Lower leg skin (tissue), 4 donors: Measurements from ENCODE around the gene TMEM170B. TPM values are rescaled to one million over a fixed set of nuclear protein-coding genes. Genes with fewer than 3 reads are reported as not detected.
A peak's percentile ranks its signal among the peaks of the same experiment; 100 is the strongest.

Experiments
- DNase-seq, 2 donors: peaks; one replicate each; pipeline ENCODE4 v3.0.0-alpha.2; 2019; ENCODE audit warnings: low spot score in 2 of 2
- H3K4me3 ChIP-seq: fragments of 200-600 bp; sonication (generic); 2 replicates; pipeline ENCODE4 v1.5.1; 2017; ENCODE audit warnings: mild to moderate bottlenecking, low read depth; ENCODE audit not compliant: poor library complexity, severe bottlenecking
- CTCF ChIP-seq, 3 donors: fragments of 450-650 bp; IDR thresholded peaks; one replicate each; pipeline ENCODE4 v1.5.1; 2016; ENCODE audit warnings: antibody characterized with exemption in 3 of 3, mild to moderate bottlenecking in 3 of 3, moderate library complexity in 2 of 3
- POLR2A ChIP-seq, 2 donors: fragments of 450-650 bp; IDR thresholded peaks; one replicate each; pipeline ENCODE4 v1.6.1; 2016 to 2017; ENCODE audit warnings: antibody characterized with exemption in 2 of 2, mild to moderate bottlenecking in 1 of 2, moderate library complexity in 1 of 2
- WGBS, 2 donors: methylation state at CpG; one replicate each; pipeline ENCODE4 v1.1.5; 2018; 5-methylcytosine and 5-hydroxymethylcytosine counted together
- intact Hi-C: fragments of 100-400 bp; cut with DNase I; formaldehyde crosslinking; loops from one replicate; pipeline ENCODE4 v1.15.0; 2023; ENCODE audit warnings: low total_unique reads
- total RNA-seq, 4 donors: library from RNA; depleted of rRNA; stranded (reverse); fragments of >200 nt; gene quantifications; one replicate each; pipeline ENCODE4 v1.1.0, GENCODE V29; 2016

TMEM170B gene
- total RNA-seq, 4 donors from 2014 or later = 0.34 to 2.1 (median 1.3) TPM

GRCh38 chr6:11623272-11623671, 85.7 kb downstream of the TMEM170B start:
- no peak overlapping the region for H3K4me3 ChIP-seq
- TF ChIP-seq POLR2A (IDR thresholded peaks at IDR 0.05) (no peak), CTCF (IDR thresholded peaks at IDR 0.05) (no peak)
- no peak for DNase-seq
- intact Hi-C loops = no loop called here
- 69 to 73% methylated on average over 2 of the region's 2 CpGs for WGBS, 2 donors

GRCh38 chr6:11625302-11625701, 87.8 kb downstream of the TMEM170B start:
- TF ChIP-seq POLR2A (IDR thresholded peaks at IDR 0.05) = no peak
- no peak for TF ChIP-seq CTCF (IDR thresholded peaks at IDR 0.05)
- 62 to 74% methylated on average over 8 of the region's 8 CpGs for WGBS, 2 donors
- no peak for DNase-seq
- no peak overlapping the region for H3K4me3 ChIP-seq
- intact Hi-C loops = no loop called here

GRCh38 chr6:11626356-11626755, 88.8 kb downstream of the TMEM170B start:
- WGBS, 2 donors = 94 to 97% methylated on average over 8 of the region's 8 CpGs
- TF ChIP-seq CTCF (IDR thresholded peaks at IDR 0.05) (no peak), POLR2A (IDR thresholded peaks at IDR 0.05) (no peak)
- no peak for DNase-seq
- H3K4me3 ChIP-seq = no peak overlapping the region
- intact Hi-C loops = no loop called here

- intact Hi-C loops = no loop called here
- TF ChIP-seq CTCF (IDR thresholded peaks at IDR 0.05) = no peak
- TF ChIP-seq POLR2A (IDR thresholded peaks at IDR 0.05) = no peak
- DNase-seq = peak in 1 of 2 donors; percentile 25
- no peak overlapping the region for H3K4me3 ChIP-seq
These were observed 91.0 kb downstream of the TMEM170B start for GRCh38 chr6:11628562-11628961.

- H3K4me3 ChIP-seq = no peak overlapping the region
- 90 to 93% methylated on average over 7 of the region's 7 CpGs for WGBS, 2 donors
These were observed 93.5 kb downstream of the TMEM170B start for GRCh38 chr6:11631008-11631407.

More at GRCh38 chr6:11631008-11631407, 93.5 kb downstream of the TMEM170B start:
- intact Hi-C loops = no loop called here
- TF ChIP-seq POLR2A (IDR thresholded peaks at IDR 0.05) (no peak), CTCF (IDR thresholded peaks at IDR 0.05) (no peak)
- DNase-seq = peak in 1 of 2 donors; percentile 42
